Muscle layer of colon (tissue), 2 donors: Measurements from ENCODE around the gene NUDT3.
A peak's percentile ranks its signal among the peaks of the same experiment; 100 is the strongest.
"Not testable (repeated sequence)": the region's sequence is repeated elsewhere in the genome, so short reads cannot be mapped to it uniquely, and the experiment has no call there.

ENCODE experiments used
- H3K27ac ChIP-seq: one replicate; pipeline ENCODE4 v1.7.0; 2013; ENCODE audit warnings: low read depth, mild to moderate bottlenecking, low read length, moderate library complexity
- H3K27me3 ChIP-seq, 2 donors: one replicate each; pipeline ENCODE4 v1.7.0; 2013; ENCODE audit warnings: low read length in 2 of 2, mild to moderate bottlenecking in 2 of 2; ENCODE audit not compliant: insufficient read depth in 2 of 2, control insufficient read depth in 1 of 2
- H3K36me3 ChIP-seq: one replicate; pipeline ENCODE4 v1.7.0; 2013; ENCODE audit warnings: mild to moderate bottlenecking, low read length; ENCODE audit not compliant: insufficient read depth
- H3K4me1 ChIP-seq: one replicate; pipeline ENCODE4 v1.7.0; 2013; ENCODE audit warnings: mild to moderate bottlenecking, low read length; ENCODE audit not compliant: insufficient read depth
- H3K4me3 ChIP-seq, 2 donors: one replicate each; pipeline ENCODE4 v1.7.0; 2013; ENCODE audit warnings: low read length in 2 of 2, low read depth in 1 of 2, mild to moderate bottlenecking in 1 of 2, moderate library complexity in 1 of 2
- H3K9ac ChIP-seq: one replicate; pipeline ENCODE4 v1.7.0; 2013; ENCODE audit warnings: low read length
- H3K9me3 ChIP-seq: one replicate; pipeline ENCODE4 v1.7.0; 2013; ENCODE audit warnings: mild to moderate bottlenecking, low read length
- donor health status: abdominal sarcoma.
- donor health status: Adenocarcinoma of cecum.

Gene NUDT3

GRCh38 chr6:34423254-34423653 is 30.8 kb upstream of the NUDT3 start:
- H3K4me3 ChIP-seq: no peak overlapping the region
- H3K27ac ChIP-seq: no peak overlapping the region
- H3K36me3 ChIP-seq: peaks cover 52% of the 10 kb centered on the region
- no peaks in the 10 kb centered on the region for H3K27me3 ChIP-seq
- peaks cover 13% of the 10 kb centered on the region for H3K4me1 ChIP-seq
- H3K9ac ChIP-seq: no peak overlapping the region
- no peaks in the 10 kb centered on the region for H3K9me3 ChIP-seq

GRCh38 chr6:34418367-34418766 is 25.9 kb upstream of the NUDT3 start:
- Histone ChIP-seq H3K27ac (no peak overlapping the region), H3K36me3 (peaks cover 52% of the 10 kb centered on the region), H3K4me1 (peaks cover 11% of the 10 kb centered on the region), H3K9me3 (no peaks in the 10 kb centered on the region), H3K9ac (no peak overlapping the region), H3K4me3 (no peak overlapping the region), H3K27me3 (no peaks in the 10 kb centered on the region)

- peaks cover 38% of the 10 kb centered on the region for H3K36me3 ChIP-seq
- no peak overlapping the region for H3K4me3 ChIP-seq
- H3K9me3 ChIP-seq: no peaks in the 10 kb centered on the region
- no peaks in the 10 kb centered on the region for H3K27me3 ChIP-seq
- no peak overlapping the region for H3K27ac ChIP-seq
- peaks cover 11% of the 10 kb centered on the region for H3K4me1 ChIP-seq
- H3K9ac ChIP-seq: no peak overlapping the region
Observed at GRCh38 chr6:34416877-34417371, 24.5 kb upstream of the NUDT3 start.

- Histone ChIP-seq H3K27me3 (no peaks in the 10 kb centered on the region), H3K27ac (peak overlapping the region; percentile 10), H3K9ac (peak overlapping the region; percentile 2), H3K4me1 (peaks cover 11% of the 10 kb centered on the region), H3K36me3 (peaks cover 25% of the 10 kb centered on the region), H3K9me3 (no peaks in the 10 kb centered on the region), H3K4me3 (no peak overlapping the region)
Observed at GRCh38 chr6:34414999-34415858, 22.8 kb upstream of the NUDT3 start.

- H3K9ac ChIP-seq: no peak overlapping the region
- no peak overlapping the region for H3K27ac ChIP-seq
Observed at GRCh38 chr6:34412643-34413214, 20.3 kb upstream of the NUDT3 start.

GRCh38 chr6:34412016-34412415 is 19.5 kb upstream of the NUDT3 start:
- Histone ChIP-seq H3K27me3 (no peaks in the 10 kb centered on the region), H3K27ac (no peak overlapping the region), H3K4me3 (no peak overlapping the region), H3K9me3 (no peaks in the 10 kb centered on the region), H3K36me3 (peaks cover 3% of the 10 kb centered on the region), H3K9ac (no peak overlapping the region), H3K4me1 (peaks cover 11% of the 10 kb centered on the region)

More at GRCh38 chr6:34412643-34413214, 20.3 kb upstream of the NUDT3 start:
- Histone ChIP-seq H3K4me3 (no peak overlapping the region), H3K9me3 (no peaks in the 10 kb centered on the region), H3K4me1 (peaks cover 11% of the 10 kb centered on the region), H3K27me3 (no peaks in the 10 kb centered on the region), H3K36me3 (peaks cover 10% of the 10 kb centered on the region)

GRCh38 chr6:34407915-34408314 is 15.4 kb upstream of the NUDT3 start:
- not testable (repeated sequence) for H3K9me3 ChIP-seq, H3K9ac ChIP-seq, H3K27me3 ChIP-seq, H3K4me1 ChIP-seq, H3K27ac ChIP-seq, H3K4me3 ChIP-seq, H3K36me3 ChIP-seq

GRCh38 chr6:34396518-34396917 is 4.0 kb upstream of the NUDT3 start:
- H3K4me1 ChIP-seq: peaks cover 11% of the 10 kb centered on the region

GRCh38 chr6:34393966-34394305 is 1.5 kb upstream of the NUDT3 start:
- Histone ChIP-seq H3K27ac (no peak overlapping the region), H3K9ac (no peak overlapping the region), H3K9me3 (no peaks in the 10 kb centered on the region), H3K4me1 (peaks cover 19% of the 10 kb centered on the region), H3K27me3 (no peaks in the 10 kb centered on the region), H3K4me3 (no peak overlapping the region), H3K36me3 (no peaks in the 10 kb centered on the region)

More at GRCh38 chr6:34396518-34396917, 4.0 kb upstream of the NUDT3 start:
- H3K36me3 ChIP-seq: no peaks in the 10 kb centered on the region
- H3K4me3 ChIP-seq: no peak overlapping the region
- H3K9me3 ChIP-seq: no peaks in the 10 kb centered on the region
- no peak overlapping the region for H3K27ac ChIP-seq
- H3K9ac ChIP-seq: no peak overlapping the region
- no peaks in the 10 kb centered on the region for H3K27me3 ChIP-seq

GRCh38 chr6:34393191-34393965 is 909 bp upstream of the NUDT3 start:
- H3K9me3 ChIP-seq: no peaks in the 10 kb centered on the region

GRCh38 chr6:34391786-34392496 is 528 bp downstream of the NUDT3 start:
- no peaks in the 10 kb centered on the region for H3K36me3 ChIP-seq
- peak overlapping the region; percentile 25 for H3K9ac ChIP-seq
- H3K27me3 ChIP-seq: no peaks in the 10 kb centered on the region
- peaks cover 32% of the 10 kb centered on the region for H3K4me1 ChIP-seq
- peak overlapping the region; percentile 89 for H3K27ac ChIP-seq
- H3K4me3 ChIP-seq: peak overlapping the region; percentile 65 to 92
- no peaks in the 10 kb centered on the region for H3K9me3 ChIP-seq

More at GRCh38 chr6:34393191-34393965, 909 bp upstream of the NUDT3 start:
- Histone ChIP-seq H3K4me3 (peak overlapping the region; percentile 28 to 83), H3K27me3 (no peaks in the 10 kb centered on the region), H3K4me1 (peaks cover 25% of the 10 kb centered on the region), H3K27ac (peak overlapping the region; percentile 89), H3K36me3 (no peaks in the 10 kb centered on the region), H3K9ac (peak overlapping the region; percentile 67)
